IMR-90 (cell line): ENCODE data around the gene POLR3K. TPM values are rescaled to one million over a fixed set of nuclear protein-coding genes. Genes with fewer than 3 reads are reported as not detected.

ENCODE experiments used
- ATAC-seq: fragments of 200-7000 bp; cut with Tn5 transposase; 2 replicates; pipeline ENCODE4 v1.9.1; 2020; ENCODE audit warnings: low read depth, mild to moderate bottlenecking, moderate library complexity
- BruUV-seq: library from RNA; stranded (reverse); fragments of 400-500 nt; replicated peaks from 2 replicates; lab custom pipeline; 2021; lab: Mats Ljungman, UMichigan
- CTCF ChIA-PET: fragments of 300-600 bp; formaldehyde crosslinking; extraction: SDS; loops from one replicate; lab custom pipeline; 2021; ENCODE audit warnings: antibody characterized with exemption; lab: Yijun Ruan, JAX
- POLR2A ChIA-PET: fragments of 300-600 bp; sonication (Branson Sonifier 250); formaldehyde crosslinking; loops from one replicate; lab custom pipeline; 2022; ENCODE audit warnings: antibody characterized with exemption; ENCODE audit not compliant: unreplicated experiment; lab: Charles Lee
- DNase-seq: peaks from one replicate; pipeline ENCODE4 v3.0.0; 2013
- H2AFZ ChIP-seq: replicated peaks from 2 replicates; pipeline ENCODE3; 2013; ENCODE audit warnings: low read length, mild to moderate bottlenecking; ENCODE audit not compliant: poor library complexity
- H2AK5ac ChIP-seq: 2 replicates; pipeline ENCODE4 v1.6.1; 2013; ENCODE audit warnings: low read depth, low read length, inconsistent platforms
- H2AK9ac ChIP-seq: replicated peaks from 2 replicates; pipeline ENCODE3; 2013; ENCODE audit warnings: mild to moderate bottlenecking, low read depth, low read length, moderate library complexity; ENCODE audit not compliant: poor library complexity
- H2BK120ac ChIP-seq: 2 replicates; pipeline ENCODE4 v1.6.1; 2013; ENCODE audit warnings: low read depth, low read length, inconsistent platforms
- H2BK15ac ChIP-seq: 3 replicates; pipeline ENCODE4 v1.6.1; 2013; ENCODE audit warnings: low read depth, low read length, inconsistent platforms
- H2BK20ac ChIP-seq: 2 replicates; pipeline ENCODE4 v1.6.1; 2013; ENCODE audit warnings: low read depth, mild to moderate bottlenecking, inconsistent platforms, low read length, moderate library complexity
- H2BK5ac ChIP-seq: 2 replicates; pipeline ENCODE4 v1.6.1; 2013; ENCODE audit warnings: mild to moderate bottlenecking, low read depth, low read length, inconsistent platforms; ENCODE audit not compliant: poor library complexity, severe bottlenecking
- H3K14ac ChIP-seq: replicated peaks from 2 replicates; pipeline ENCODE4 v1.6.1; 2013; ENCODE audit warnings: low read depth, low read length, inconsistent platforms
- H3K18ac ChIP-seq: 2 replicates; pipeline ENCODE4 v1.6.1; 2013; ENCODE audit warnings: low read depth, low read length, control low read depth
- H3K23ac ChIP-seq: 2 replicates; pipeline ENCODE4 v1.6.1; 2013; ENCODE audit warnings: low read depth, low read length, inconsistent platforms
- H3K27ac ChIP-seq: 2 replicates; pipeline ENCODE4 v1.5.1; 2013; ENCODE audit warnings: mild to moderate bottlenecking, control low read depth, low read length; ENCODE audit not compliant: insufficient read depth
- H3K27me3 ChIP-seq: 2 replicates; pipeline ENCODE4 v1.6.1; 2013; ENCODE audit warnings: low read length; ENCODE audit not compliant: control insufficient read depth, insufficient read depth
- H3K36me3 ChIP-seq: 2 replicates; pipeline ENCODE4 v1.6.1; 2013; ENCODE audit warnings: low read length, mixed read lengths; ENCODE audit not compliant: control insufficient read depth, insufficient read depth
- H3K4ac ChIP-seq: 2 replicates; pipeline ENCODE4 v1.6.1; 2013; ENCODE audit warnings: low read depth, low read length, inconsistent platforms
- H3K4me1 ChIP-seq: 2 replicates; pipeline ENCODE4 v1.6.1; 2013; ENCODE audit warnings: low read length, mixed read lengths; ENCODE audit not compliant: control insufficient read depth, insufficient read depth
- H3K4me2 ChIP-seq: 2 replicates; pipeline ENCODE4 v1.6.1; 2013; ENCODE audit warnings: low read depth, mild to moderate bottlenecking, control low read depth, low read length, moderate library complexity
- H3K4me3 ChIP-seq: 2 replicates; pipeline ENCODE4 v1.5.1; 2013; ENCODE audit warnings: low read depth, mild to moderate bottlenecking, control low read depth, low read length, moderate library complexity; ENCODE audit not compliant: insufficient read depth
- H3K56ac ChIP-seq: 2 replicates; pipeline ENCODE4 v1.6.1; 2013; ENCODE audit warnings: low read length, inconsistent platforms; ENCODE audit not compliant: insufficient read depth; ENCODE audit errors: extremely low read depth
- H3K79me1 ChIP-seq, 2 experiments: 2 replicates each; pipeline ENCODE4 v1.6.1; 2013; ENCODE audit warnings: low read length in 2 of 2, inconsistent platforms in 1 of 2, low read depth in 1 of 2
- H3K9ac ChIP-seq: 2 replicates; pipeline ENCODE4 v1.6.1; 2013; ENCODE audit warnings: low read depth, low read length, control low read depth
- H3K9me1 ChIP-seq: 2 replicates; pipeline ENCODE4 v1.6.1; 2013; ENCODE audit warnings: low read length, inconsistent platforms; ENCODE audit not compliant: insufficient read depth
- H3K9me3 ChIP-seq: 2 replicates; pipeline ENCODE4 v1.6.1; 2013; ENCODE audit warnings: low read length; ENCODE audit not compliant: control insufficient read depth, insufficient read depth
- H4K20me1 ChIP-seq: 2 replicates; pipeline ENCODE4 v1.6.1; 2013; ENCODE audit warnings: low read length, inconsistent platforms; ENCODE audit not compliant: insufficient read depth
- H4K5ac ChIP-seq: 2 replicates; pipeline ENCODE4 v1.6.1; 2013; ENCODE audit warnings: mild to moderate bottlenecking, low read depth, low read length, control low read depth
- H4K8ac ChIP-seq, 2 experiments: 2 replicates each; pipeline ENCODE4 v1.6.1; 2013; ENCODE audit warnings: low read depth in 2 of 2, low read length in 2 of 2, control low read depth in 1 of 2, inconsistent platforms in 1 of 2
- H4K91ac ChIP-seq: 2 replicates; pipeline ENCODE4 v1.6.1; 2013; ENCODE audit warnings: low read depth, low read length, inconsistent platforms; ENCODE audit not compliant: insufficient read depth
- FOS ChIP-seq: fragments of 150-350 bp; IDR thresholded peaks from 2 replicates; pipeline ENCODE4 v1.6.1; 2016; ENCODE audit warnings: low read depth, low read length
- WGBS, 2 experiments: methylation state at CpG; one replicate each; pipeline versions ENCODE4 v1.1.5 to v1.1.7; 2013; ENCODE audit warnings: missing lambda C conversion rate in 2 of 2; ENCODE audit not compliant: insufficient read length in 1 of 2; ENCODE audit errors: extremely low coverage in 2 of 2; 5-methylcytosine and 5-hydroxymethylcytosine counted together
- dilution Hi-C: fragments of 300-500 bp; cut with HindIII; formaldehyde crosslinking; loops from one replicate; pipeline ENCODE4 v1.14.3; 2018; ENCODE audit warnings: low sequenced_read_pairs; ENCODE audit not compliant: unreplicated experiment
- in situ Hi-C: fragments of 300-500 bp; cut with MboI; formaldehyde crosslinking; loops from 3 replicates; pipeline ENCODE4 v1.14.3; 2019; ENCODE audit warnings: low sequenced_read_pairs, inconsistent platforms, mixed read lengths
- intact Hi-C: fragments of 100-400 bp; cut with micrococcal nuclease; formaldehyde crosslinking; loops from 2 replicates; pipeline ENCODE4 v1.10.0; 2022
- polyA plus RNA-seq, 3 experiments: library from polyadenylated mRNA; depleted of rRNA; stranded (reverse); fragments of >200 nt; gene quantifications; 2 replicates each; pipeline ENCODE4 v1.2.3, GENCODE V29; 2012; ENCODE audit warnings: low replicate concordance in 1 of 3
- total RNA-seq: library from RNA; depleted of rRNA; stranded (reverse); fragments of >200 nt; gene quantifications from 2 replicates; pipeline ENCODE4 v1.2.3, GENCODE V29; 2012

The POLR3K gene
- total and polyA plus RNA-seq, 2 of the 4 experiments (the other 2 are of a cell fraction) = 9.0 to 39.5 TPM

DNA sequence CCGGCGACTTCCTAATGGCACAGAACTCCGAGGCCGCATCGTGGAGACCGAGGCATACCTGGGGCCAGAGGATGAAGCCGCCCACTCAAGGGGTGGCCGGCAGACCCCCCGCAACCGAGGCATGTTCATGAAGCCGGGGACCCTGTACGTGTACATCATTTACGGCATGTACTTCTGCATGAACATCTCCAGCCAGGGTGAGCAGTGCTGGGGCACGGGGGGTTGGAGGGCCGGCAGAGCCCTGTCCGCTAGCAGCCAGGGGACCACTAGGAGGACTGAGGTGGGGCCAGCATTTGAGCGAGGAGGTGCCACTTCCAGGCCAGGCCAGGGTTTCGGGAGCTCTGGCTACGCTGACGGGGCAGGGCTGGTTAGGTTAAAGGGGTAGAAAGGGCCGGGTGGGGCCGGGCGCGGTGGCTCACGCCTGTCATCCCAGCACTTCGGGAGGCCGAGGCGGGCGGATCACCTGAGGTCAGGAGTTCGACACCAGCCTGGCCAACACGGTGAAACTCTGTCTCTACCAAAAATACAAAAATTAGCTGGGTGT is 29.7 kb upstream of the POLR3K start:
- Histone ChIP-seq H3K18ac (no peak overlapping the region), H3K4ac (no peak overlapping the region), H2BK120ac (no peak overlapping the region), H4K91ac (no peak overlapping the region), H3K9me3 (no peaks in the 10 kb centered on the region), H3K79me1 (peaks cover 16 to 72% of the 10 kb centered on the region in 2 experiments), H2BK20ac (no peak overlapping the region), H3K27me3 (no peaks in the 10 kb centered on the region), H4K20me1 (peaks cover 32% of the 10 kb centered on the region), H2BK5ac (peak overlapping the region; percentile 5), H3K56ac (no peak overlapping the region), H3K4me2 (no peak overlapping the region), H3K14ac (no peak overlapping the region), H3K9me1 (peaks cover 13% of the 10 kb centered on the region; the same call in 1 of the 2 replicates), H3K4me1 (peaks cover 28% of the 10 kb centered on the region), H3K9ac (no peak overlapping the region), H4K8ac (no peak overlapping the region), H2AK9ac (no peak overlapping the region), H3K4me3 (no peak overlapping the region), H3K23ac (no peak overlapping the region), H2AFZ (no peak overlapping the region), H3K27ac (no peak overlapping the region), H4K5ac (no peak overlapping the region), H2AK5ac (no peak overlapping the region), H2BK15ac (no peak overlapping the region), H3K36me3 (peaks cover 54% of the 10 kb centered on the region)
- no peak for ATAC-seq
- ChIA-PET CTCF (no interaction called here), POLR2A (interaction anchor here (1.0 kb wide), 1 partner anchor 8 kb away, joined by 4 read pairs; no protein-coding TSS in a partner anchor)
- no TSS peak for BruUV-seq
- 98% methylated on average over 15 of the region's 31 CpGs; no CpG with 5 or more reads in 1 of the 2 experiments for WGBS, 2 experiments
- in situ Hi-C loops (no loop called here), dilution Hi-C loops (no loop called here), intact Hi-C loops (no loop called here)
- DNase-seq = no peak
- no peak for TF ChIP-seq FOS
